ENCODE measurements around the gene RHOU.

GRCh38 chr1:228744918-228745317 lies 9.6 kb downstream of the RHOU start:
- TF ChIP-seq, protein P1, sequence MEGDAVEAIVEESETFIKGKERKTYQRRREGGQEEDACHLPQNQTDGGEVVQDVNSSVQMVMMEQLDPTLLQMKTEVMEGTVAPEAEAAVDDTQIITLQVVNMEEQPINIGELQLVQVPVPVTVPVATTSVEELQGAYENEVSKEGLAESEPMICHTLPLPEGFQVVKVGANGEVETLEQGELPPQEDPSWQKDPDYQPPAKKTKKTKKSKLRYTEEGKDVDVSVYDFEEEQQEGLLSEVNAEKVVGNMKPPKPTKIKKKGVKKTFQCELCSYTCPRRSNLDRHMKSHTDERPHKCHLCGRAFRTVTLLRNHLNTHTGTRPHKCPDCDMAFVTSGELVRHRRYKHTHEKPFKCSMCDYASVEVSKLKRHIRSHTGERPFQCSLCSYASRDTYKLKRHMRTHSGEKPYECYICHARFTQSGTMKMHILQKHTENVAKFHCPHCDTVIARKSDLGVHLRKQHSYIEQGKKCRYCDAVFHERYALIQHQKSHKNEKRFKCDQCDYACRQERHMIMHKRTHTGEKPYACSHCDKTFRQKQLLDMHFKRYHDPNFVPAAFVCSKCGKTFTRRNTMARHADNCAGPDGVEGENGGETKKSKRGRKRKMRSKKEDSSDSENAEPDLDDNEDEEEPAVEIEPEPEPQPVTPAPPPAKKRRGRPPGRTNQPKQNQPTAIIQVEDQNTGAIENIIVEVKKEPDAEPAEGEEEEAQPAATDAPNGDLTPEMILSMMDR (conservative IDR thresholded peaks at IDR 0.05; ENCODE audit: low read depth in 2 of 2): no peak
- no peak for TF ChIP-seq EZH2phosphoT487 (IDR thresholded peaks at IDR 0.05; ENCODE audit: unreplicated experiment)
- TF ChIP-seq POLR2AphosphoS5 (IDR thresholded peaks at IDR 0.05; ENCODE audit: low read depth): no peak
- no peak for TF ChIP-seq REST (IDR thresholded peaks at IDR 0.05; ENCODE audit: unreplicated experiment)
- TF ChIP-seq EZH2 (IDR thresholded peaks at IDR 0.05; ENCODE audit: low read depth, unreplicated experiment): no peak
